ENCODE measurements around the gene RBM24.

- TF ChIP-seq CTCF (IDR thresholded peaks at IDR 0.05; ENCODE audit: poor library complexity, severe bottlenecking) (no peak), TAF1 (IDR thresholded peaks at IDR 0.05; ENCODE audit: low read depth) (no peak), EP300 (conservative IDR thresholded peaks at IDR 0.05; ENCODE audit: poor library complexity, severe bottlenecking) (no peak), POLR2AphosphoS5 (IDR thresholded peaks at IDR 0.05) (no peak), SMC3 (conservative IDR thresholded peaks at IDR 0.05; ENCODE audit: poor library complexity) (no peak), EZH2 (IDR thresholded peaks at IDR 0.05; ENCODE audit: borderline replicate concordance, insufficient read depth, low read length, poor library complexity, severe bottlenecking) (no peak), REST (IDR thresholded peaks at IDR 0.05; ENCODE audit: borderline replicate concordance) (no peak), RAD21 (conservative IDR thresholded peaks at IDR 0.05) (no peak), MXI1 (conservative IDR thresholded peaks at IDR 0.05; ENCODE audit: poor library complexity, severe bottlenecking) (no peak)
Observed at GRCh38 chr6:17281100-17281496, at the start of gene RBM24.
